CD4-positive, alpha-beta T cell treated with Interleukin-1 beta for 1 hour (primary cell): ENCODE results near the gene OR4C5.
"Not testable (repeated sequence)": the region's sequence is repeated elsewhere in the genome, so short reads cannot be mapped to it uniquely, and the experiment has no call there.

ENCODE experiments used
- DNase-seq, 2 donors: peaks; one replicate each; pipeline ENCODE4 v3.0.0-alpha.2; 2020 to 2022

The OR4C5 gene

DNA sequence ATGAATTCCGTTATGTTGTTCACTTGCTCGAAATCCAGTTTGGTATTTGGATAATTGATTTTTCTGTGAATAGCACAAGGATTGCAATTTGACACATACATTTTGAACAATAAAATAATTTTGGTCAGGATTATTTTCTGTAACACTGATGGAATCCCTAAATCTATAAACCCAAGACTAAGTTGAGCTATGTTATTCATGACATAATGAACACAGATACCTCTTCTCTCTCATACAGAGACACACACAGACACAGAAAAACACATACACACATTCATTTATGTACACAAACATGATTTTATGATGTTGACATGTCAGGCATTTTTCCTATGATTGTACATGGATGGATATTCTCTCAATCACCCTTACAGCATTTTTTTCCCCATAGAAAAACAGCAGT lies at the start of gene OR4C5:
Gene OR4C5, minus strand, starts transcription at position 101 of the 400 bp plus-strand sequence. Its CDS starts 0 bp downstream, at position 101.
- DNase-seq: no peak

DNA sequence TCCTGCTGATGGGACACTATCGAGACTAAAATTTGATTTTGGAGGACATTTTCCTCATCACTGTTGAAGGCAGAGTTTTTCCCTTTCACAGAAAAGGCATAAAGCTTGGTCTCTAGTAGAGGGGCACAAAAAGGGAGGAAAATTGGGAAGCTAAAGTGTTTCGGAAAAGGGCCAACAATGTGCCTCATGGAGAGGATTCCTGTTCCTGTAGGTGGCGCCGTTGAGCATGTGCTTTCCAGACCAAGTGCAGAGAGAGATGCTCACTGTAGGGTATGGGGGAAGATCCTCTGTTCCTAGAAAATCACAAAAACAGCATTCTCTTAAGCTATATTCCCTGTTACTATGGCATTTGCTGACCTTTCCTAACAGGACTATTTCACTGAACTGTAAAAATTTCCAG lies 18.4 kb upstream of the OR4C5 start:
- DNase-seq: no peak

DNA sequence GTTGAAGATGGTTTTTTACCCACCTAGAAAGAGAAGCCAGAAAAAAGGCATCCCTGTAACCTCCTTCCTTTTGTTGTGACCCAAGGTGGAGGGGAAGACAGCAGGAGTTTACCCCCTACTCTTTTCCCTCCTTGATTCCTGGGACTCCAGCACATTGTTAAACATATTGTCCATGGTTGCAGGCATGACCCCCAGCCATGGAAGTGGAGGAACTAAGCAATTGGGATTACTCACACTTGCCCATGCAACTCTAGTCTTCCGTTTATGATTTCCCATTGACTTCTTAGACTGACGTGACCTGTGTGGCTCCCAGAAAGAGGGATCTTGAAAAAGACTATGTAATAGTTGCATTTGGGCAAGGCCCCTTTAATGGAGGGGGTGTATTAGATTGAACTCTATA lies 17.9 kb upstream of the OR4C5 start:
- DNase-seq: not testable (repeated sequence)

DNA sequence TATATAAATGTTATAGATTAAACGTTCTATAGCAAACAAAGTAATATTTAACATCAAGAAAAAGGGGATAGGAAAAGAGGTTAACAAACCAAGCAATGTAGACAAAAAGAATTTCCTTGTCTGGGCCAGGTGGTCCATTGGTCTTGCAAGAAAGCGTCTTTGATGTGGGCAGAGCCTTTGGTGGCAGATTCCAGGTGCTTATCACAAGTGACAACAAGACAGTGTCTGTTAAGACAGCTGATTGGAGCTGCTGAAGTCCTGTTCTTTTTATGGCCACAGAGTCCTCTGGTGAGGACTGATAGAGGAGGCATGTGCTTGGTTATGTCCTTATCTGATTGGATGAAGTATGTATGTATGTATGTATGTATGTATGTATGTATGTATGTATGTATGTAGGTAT lies 5.0 kb downstream of the OR4C5 start:
- not testable (repeated sequence) for DNase-seq

DNA sequence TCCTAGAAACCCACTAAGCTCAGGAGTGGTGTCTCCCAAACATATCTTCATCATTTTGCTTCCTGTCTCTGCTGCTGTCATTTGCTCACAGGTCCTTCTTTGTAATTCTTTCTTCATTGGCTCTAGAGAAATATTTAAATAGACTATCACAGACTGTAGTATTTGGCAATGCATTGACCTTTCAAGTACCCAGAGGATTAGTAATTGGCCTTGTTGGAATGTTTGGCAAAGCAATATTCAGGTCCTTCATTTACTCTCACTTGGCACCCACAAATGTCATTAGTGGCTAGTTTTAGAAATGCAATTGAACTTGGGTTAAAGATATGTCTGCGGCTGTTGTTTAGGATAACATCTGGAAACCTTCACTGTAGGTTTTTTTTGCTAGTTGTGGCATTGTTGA lies 11.6 kb downstream of the OR4C5 start:
- no peak for DNase-seq

DNA sequence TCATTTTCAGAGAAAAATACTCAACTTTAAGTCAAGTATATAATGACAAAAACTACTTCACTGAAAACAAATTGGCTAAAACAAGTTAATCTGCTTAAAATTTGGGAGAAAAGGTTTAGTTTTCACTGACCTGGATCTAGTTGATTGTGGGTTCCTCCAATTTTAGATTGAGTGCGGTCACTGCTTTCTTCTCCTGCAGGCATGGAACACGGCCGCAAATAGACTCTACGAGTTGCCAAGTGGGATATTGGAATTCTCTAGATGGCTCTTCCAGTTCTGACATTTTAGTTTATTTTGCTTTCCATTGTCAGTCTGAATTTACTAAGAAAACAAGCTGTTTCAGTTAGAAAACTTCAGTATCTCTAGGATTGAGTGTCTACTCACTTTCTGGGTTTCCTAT lies 12.3 kb downstream of the OR4C5 start:
- DNase-seq: no peak

DNA sequence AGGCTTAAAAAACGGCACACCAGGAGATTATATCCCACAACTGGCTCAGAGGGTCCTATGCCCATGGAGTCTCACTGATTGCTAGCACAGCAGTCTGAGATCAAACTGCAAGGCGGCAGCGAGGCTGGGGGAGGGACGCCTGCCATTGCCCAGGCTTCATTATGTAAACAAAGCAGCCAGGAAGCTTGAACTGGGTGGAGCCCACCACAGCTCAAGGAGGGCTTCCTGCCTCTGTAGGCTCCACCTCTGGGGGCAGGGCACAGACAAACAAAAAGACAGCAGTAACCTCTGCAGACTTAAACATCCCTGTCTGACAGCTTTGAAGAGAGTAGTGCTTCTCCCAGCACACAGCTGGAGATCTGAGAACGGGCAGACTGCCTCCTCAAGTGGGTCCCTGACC lies 20.0 kb downstream of the OR4C5 start:
- peak in 1 of 2 donors; percentile 29 for DNase-seq

DNA sequence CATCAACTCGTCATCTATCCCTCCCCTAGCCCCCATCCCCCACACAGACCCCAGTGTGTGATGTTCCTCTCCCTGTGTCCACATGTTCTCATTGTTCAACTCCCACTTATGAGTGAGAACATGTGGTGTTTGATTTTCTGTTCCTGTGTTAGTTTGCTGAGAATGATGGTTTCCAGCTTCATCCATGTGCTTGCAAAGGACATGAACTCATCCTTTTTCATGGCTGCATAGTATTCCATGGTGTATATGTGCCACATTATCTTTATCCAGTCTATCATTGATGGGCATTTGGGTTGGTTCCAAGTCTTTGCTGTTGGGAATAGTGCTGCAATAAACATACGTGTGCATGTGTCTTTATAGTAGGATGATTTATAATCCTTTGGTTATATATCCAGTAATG lies 23.8 kb downstream of the OR4C5 start:
- DNase-seq: not testable (repeated sequence)

DNA sequence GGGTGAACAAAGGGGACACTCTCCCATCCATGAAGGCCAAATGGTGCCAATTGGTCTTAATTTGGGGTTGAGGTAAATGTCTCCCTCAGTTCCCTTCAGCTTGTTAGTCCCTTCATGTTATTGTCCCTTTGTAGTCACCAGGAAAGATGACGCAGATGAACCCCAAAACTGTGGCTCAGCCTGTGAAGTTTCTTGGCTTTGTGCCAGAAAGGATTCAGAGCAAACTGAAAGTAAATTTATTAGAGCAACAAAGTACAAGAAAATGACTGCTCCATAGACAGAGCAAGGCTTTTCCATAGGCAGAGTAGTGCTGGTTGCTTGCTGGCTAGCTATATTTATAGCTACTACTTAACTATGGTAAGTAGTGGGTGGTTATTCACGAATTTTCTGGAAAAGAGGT lies 24.8 kb downstream of the OR4C5 start:
- peak in 1 of 2 donors; percentile 50 for DNase-seq

DNA sequence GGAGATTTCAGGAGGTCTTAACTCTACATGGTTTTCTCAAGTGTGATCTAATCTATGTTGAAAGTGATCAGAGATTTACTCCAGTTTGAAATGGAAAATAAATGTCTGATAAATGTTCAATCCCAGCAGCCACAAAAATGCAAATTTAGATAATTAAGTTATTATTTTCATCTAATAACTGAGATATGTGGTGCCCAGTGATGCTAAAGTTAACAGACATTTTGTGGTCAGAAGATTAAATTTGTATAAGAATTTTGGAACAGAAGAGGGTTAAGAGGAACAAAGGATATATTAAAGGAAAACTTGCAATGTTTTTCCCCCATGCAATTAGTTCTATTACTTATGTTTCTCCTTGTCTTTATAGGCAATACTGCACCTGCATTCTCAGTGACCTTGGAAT lies 41.6 kb downstream of the OR4C5 start, which contains the start of gene OR4C3:
Gene OR4C3, plus strand, starts transcription at position 301 of the 400 bp plus-strand sequence. CDS start 102 bp downstream, outside the sequence.
- not testable (repeated sequence) for DNase-seq

DNA sequence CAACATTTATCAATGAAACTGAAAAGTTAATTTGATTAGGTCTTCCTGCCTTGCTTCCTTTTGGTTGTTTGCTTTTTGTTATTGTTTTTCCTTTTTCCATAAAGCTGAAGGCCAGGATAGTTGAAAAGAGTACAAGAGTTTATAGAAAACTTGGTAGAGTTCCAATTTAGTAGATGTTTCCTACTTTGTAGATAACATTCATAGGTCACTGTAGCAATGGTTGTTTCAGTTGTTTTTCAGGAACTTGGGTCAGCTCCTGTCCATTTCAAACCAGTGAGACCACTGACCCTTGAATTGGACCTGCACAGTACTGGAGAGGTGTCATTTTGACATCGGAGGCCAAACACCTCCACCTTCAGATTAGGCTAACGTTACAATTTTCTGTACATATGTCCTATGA lies 46.5 kb downstream of the OR4C5 start:
- DNase-seq: not testable (repeated sequence)
